ENCODE data around the gene CPNE4.
"Not testable (repeated sequence)": the region's sequence is repeated elsewhere in the genome, so short reads cannot be mapped to it uniquely, and the experiment has no call there.

Gene CPNE4

DNA sequence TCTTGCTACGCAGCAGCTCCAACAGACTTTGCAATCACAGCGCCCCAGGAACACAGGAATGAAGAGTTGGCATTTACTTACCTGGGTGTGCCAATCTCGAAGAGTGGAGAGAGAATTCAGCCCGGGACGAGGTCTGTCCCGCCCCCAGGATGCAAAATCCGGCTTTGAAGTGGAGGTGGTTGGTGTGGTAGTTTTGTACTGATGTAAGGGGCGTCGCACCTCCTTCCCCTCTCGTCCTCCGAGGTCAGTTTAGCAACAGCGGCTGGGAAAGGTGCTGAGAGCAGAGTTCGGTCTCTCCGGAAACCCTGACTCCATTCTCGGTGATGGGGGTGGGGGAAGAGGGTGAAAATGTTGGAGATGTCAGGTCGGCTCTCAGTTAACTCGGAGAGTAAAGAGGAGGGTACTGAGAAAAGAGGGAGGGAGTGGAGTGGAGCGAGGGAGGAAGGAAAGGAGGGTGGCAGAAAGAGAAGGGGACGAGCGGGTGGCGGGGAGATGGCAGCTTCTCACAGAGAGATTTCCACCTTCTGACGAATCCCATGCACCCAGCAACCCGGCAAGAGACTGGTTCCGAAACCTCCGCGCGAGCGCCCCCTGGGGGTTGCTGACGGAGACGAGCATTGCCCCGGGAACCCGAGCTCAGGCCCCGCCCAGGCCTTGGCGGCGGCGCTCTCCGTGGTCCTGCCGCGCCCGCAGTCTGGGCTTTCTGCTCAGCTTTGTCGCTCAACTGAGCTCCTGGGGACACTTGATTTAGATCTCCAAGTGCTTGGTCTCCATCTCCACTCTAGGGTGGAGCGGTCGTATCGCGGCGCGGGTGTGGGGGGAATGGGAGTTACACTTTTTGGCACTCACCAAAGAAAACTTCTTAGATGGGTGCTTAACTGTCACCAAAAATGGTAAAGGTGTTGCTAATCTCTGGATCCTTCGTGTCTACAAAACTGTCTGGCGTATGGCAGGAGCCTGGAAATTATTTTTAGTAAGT, at the start of gene CPNE4:
Gene CPNE4, minus strand, starts transcription at position 529 of the 979 bp plus-strand sequence.
- Histone ChIP-seq H3K9ac (ENCODE audit: low read depth, low read length) (peak within 1 kb of the TSS; percentile 61), H3K4me1 (ENCODE audit: insufficient read depth, low read length) (no peaks in the 10 kb centered on the region), H3K9me3 (ENCODE audit: control insufficient read depth, insufficient read depth, low read length) (no peaks in the 10 kb centered on the region), H3K36me3 (ENCODE audit: insufficient read depth, low read length) (no peaks in the 10 kb centered on the region)

DNA sequence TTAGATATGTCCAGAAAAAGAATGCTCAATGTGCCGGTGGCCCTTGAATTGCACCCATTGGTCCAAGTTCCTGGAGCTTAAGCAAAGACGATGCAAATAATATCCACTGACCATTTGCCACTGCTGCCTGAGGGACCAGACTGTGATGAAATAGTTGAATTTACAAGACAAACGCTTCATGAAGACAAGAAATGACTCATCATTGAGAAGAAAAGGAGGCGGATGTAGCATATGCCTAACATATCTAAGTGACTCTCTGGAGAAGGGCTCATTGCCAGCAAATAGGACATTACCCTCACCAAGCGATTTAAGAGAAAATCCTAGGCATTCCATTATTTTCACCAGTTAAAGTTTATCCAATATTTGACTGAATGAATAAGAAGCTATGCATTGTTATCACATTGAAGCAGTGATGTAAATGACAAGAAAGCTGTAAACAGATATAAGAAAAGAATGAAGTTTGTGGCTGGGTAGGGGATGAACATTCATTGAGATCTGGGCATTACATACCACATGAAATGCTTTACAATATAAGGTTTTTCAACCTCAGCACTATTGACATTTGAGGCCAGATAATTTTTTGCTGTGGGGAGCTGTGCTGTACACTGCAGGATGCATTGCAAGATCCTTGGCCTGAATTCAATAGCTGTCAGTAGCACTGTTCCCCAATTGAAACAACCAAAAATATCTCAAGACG, 48.9 kb upstream of the CPNE4 start:
- Histone ChIP-seq H3K9me3 (ENCODE audit: control insufficient read depth, insufficient read depth, low read length) (no peaks in the 10 kb centered on the region), H3K36me3 (ENCODE audit: insufficient read depth, low read length) (no peaks in the 10 kb centered on the region), H3K4me1 (ENCODE audit: insufficient read depth, low read length) (peaks cover 21% of the 10 kb centered on the region), H3K9ac (ENCODE audit: low read depth, low read length) (no peak overlapping the region)

DNA sequence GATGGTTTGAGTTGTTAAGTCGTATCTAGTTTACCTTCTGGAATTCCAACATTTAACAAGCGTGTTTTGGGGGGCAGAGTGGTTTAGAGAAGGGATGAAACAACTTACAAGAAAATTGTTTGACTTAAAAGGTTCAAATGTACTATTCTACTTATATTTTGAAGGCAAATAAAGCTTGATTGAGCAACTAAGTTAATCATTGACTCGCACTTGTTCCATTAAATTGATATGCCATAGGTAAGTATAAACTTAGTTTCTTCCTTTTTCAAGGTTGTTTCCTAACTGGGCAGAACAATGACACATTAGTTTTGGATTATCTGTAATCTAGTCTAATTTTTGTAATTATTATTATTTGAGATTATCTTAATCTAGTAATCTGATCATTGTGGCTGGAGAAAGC, 48.3 kb upstream of the CPNE4 start:
- Histone ChIP-seq H3K9me3 (ENCODE audit: control insufficient read depth, insufficient read depth, low read length) (no peaks in the 10 kb centered on the region), H3K4me1 (ENCODE audit: insufficient read depth, low read length) (peaks cover 21% of the 10 kb centered on the region), H3K9ac (ENCODE audit: low read depth, low read length) (no peak overlapping the region), H3K36me3 (ENCODE audit: insufficient read depth, low read length) (no peaks in the 10 kb centered on the region)

DNA sequence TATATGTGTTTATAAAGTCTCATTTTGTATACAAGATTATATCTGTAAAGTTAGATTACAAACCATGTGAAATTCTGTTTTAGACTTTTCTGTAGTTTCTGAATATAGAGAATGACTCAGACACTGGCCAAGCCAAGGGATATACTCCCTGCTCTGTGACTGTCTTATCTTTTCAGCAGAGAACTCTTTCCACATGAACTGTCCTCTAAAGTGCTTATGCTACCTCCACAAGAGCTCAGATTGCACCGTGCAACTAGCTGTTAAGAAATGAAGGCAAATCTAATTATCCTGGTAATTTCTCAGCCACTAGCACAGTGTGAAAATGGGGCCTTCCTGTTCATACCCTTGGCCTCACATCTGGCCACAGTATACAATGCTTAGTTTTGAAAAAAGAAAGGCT, 44.3 kb upstream of the CPNE4 start:
- no peaks in the 10 kb centered on the region for H3K9me3 ChIP-seq (ENCODE audit: control insufficient read depth, insufficient read depth, low read length)
- H3K4me1 ChIP-seq (ENCODE audit: insufficient read depth, low read length), result peaks cover 15% of the 10 kb centered on the region
- no peak overlapping the region for H3K9ac ChIP-seq (ENCODE audit: low read depth, low read length)
- H3K36me3 ChIP-seq (ENCODE audit: insufficient read depth, low read length), result no peaks in the 10 kb centered on the region

DNA sequence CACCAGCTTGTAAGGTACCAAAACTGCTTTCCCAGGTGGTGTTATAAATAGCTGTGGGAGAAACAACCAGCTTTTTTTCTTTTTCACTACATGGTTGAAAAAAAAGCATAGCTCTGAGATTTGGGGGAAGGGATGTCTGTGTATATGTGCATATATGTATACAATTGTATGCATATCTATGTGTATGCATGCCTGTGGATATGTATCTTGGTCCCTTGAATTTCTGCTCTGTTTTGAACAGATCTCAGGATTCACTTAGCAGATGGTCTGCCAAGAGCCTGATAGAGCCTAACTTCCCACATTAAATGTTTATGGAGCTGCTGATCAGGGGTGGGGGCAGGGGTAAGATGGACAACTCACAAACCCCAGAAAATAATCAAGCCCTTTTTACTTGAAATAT, 39.0 kb upstream of the CPNE4 start:
- no peaks in the 10 kb centered on the region for H3K4me1 ChIP-seq (ENCODE audit: insufficient read depth, low read length)
- H3K36me3 ChIP-seq (ENCODE audit: insufficient read depth, low read length), result no peaks in the 10 kb centered on the region
- H3K9ac ChIP-seq (ENCODE audit: low read depth, low read length), result no peak overlapping the region
- H3K9me3 ChIP-seq (ENCODE audit: control insufficient read depth, insufficient read depth, low read length), result no peaks in the 10 kb centered on the region

DNA sequence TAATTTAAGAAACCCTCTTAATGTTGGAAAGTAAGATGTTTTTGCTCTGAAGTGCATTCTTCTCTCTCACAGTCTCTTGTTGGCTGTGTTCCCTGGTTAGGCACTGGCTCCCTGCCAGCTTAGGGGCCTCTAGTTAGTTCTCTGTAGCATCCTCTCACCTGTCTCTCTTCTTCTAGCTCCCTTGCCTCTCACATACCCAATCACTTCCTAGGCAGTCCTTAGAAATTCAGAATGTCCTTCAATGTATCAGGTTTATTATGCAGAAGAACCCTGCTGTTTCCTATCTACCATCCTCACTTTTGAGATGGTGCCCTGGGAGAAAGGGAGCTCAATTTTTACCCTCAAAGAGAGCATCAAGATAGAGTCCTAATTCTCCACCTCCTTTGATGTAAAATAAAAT, 36.2 kb upstream of the CPNE4 start:
- Histone ChIP-seq H3K9me3 (ENCODE audit: control insufficient read depth, insufficient read depth, low read length) (no peaks in the 10 kb centered on the region), H3K9ac (ENCODE audit: low read depth, low read length) (no peak overlapping the region), H3K36me3 (ENCODE audit: insufficient read depth, low read length) (no peaks in the 10 kb centered on the region), H3K4me1 (ENCODE audit: insufficient read depth, low read length) (no peaks in the 10 kb centered on the region)

DNA sequence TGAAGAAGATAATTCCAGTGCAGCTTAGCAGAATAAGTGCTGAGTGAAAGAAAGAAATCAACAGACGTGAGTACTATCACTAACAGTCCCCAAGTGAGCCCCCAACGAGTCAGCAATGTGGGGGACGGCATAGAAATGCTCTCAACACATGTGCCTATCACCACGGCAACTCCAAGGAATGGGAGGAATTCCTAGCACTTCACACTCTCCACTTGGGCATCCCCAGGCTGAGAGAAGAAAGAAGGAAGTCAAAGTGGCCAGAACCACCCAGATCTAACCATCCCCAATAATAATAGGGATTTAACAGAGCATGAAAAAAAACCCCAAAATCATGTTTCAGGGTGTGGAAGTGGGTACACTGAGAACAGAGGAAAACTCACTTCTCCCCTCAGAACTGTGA, 29.3 kb upstream of the CPNE4 start:
- no peak overlapping the region for H3K9ac ChIP-seq (ENCODE audit: low read depth, low read length)
- H3K4me1 ChIP-seq (ENCODE audit: insufficient read depth, low read length), result peaks cover 11% of the 10 kb centered on the region; the same call in 1 of the 2 replicates
- no peaks in the 10 kb centered on the region for H3K36me3 ChIP-seq (ENCODE audit: insufficient read depth, low read length)
- H3K9me3 ChIP-seq (ENCODE audit: control insufficient read depth, insufficient read depth, low read length), result no peaks in the 10 kb centered on the region

DNA sequence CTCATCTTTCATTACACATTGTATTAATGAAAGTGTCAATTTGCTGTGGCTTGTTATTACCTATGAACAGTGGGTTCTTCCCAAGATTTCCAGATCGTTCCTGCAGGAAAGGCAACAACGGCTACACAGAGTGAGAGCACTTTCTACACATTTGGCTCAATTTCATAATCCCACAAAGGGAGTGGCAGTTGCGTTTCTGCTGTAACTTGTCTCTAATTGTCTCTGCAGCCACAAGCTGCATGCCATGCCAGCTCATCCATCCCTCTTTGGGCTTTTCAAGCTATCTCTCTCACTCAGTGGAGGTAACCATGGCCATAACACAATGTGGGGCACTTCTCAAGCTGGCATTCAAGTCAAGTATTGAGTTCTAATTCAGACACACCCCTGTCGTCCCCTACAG, 27.7 kb upstream of the CPNE4 start:
- H3K9ac ChIP-seq (ENCODE audit: low read depth, low read length), result no peak overlapping the region
- H3K36me3 ChIP-seq (ENCODE audit: insufficient read depth, low read length), result no peaks in the 10 kb centered on the region
- no peaks in the 10 kb centered on the region for H3K9me3 ChIP-seq (ENCODE audit: control insufficient read depth, insufficient read depth, low read length)
- H3K4me1 ChIP-seq (ENCODE audit: insufficient read depth, low read length), result peaks cover 11% of the 10 kb centered on the region; the same call in 1 of the 2 replicates

DNA sequence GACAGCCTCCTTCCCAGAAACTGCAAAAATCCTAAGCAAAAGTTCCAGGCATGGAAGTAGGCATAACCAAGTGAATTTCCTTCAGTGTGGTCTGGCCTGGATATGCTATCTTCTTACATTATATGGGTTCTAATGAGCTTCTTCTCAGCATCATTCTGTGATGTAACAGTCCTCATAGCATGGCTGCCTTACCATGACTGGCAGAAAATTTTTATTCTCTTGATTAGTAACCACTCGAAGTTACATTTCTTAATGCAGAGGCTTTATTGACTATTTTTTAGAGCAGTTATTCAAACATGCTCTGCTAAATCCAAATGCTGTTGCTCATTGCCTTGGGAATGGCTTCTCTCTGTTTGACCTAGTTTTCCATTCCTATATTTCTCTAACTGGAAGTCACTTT, 21.1 kb upstream of the CPNE4 start:
- Histone ChIP-seq H3K36me3 (ENCODE audit: insufficient read depth, low read length) (no peaks in the 10 kb centered on the region), H3K9me3 (ENCODE audit: control insufficient read depth, insufficient read depth, low read length) (no peaks in the 10 kb centered on the region), H3K9ac (ENCODE audit: low read depth, low read length) (no peak overlapping the region), H3K4me1 (ENCODE audit: insufficient read depth, low read length) (no peaks in the 10 kb centered on the region)

DNA sequence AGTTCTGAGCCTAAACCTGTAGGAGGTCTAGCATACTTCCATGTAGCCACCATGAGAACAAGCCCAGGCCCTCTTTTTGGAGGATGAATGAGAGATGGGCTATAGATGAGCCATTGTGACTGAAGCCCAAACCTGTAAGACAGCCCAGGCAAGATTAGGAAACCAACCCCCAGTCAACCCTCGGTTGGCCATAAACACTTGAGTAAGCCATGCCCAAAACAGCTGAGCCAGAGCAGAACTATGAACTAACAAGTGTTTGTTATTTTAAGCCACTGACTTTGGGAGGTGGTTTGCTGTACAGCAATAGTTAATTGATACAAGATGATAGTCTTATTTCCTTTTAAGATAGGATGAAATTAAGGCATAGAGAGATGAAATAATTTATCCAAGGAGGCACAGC, 12.4 kb upstream of the CPNE4 start:
- peaks cover 6% of the 10 kb centered on the region; the same call in 1 of the 2 replicates for H3K4me1 ChIP-seq (ENCODE audit: insufficient read depth, low read length)
- no peak overlapping the region for H3K9ac ChIP-seq (ENCODE audit: low read depth, low read length)
- no peaks in the 10 kb centered on the region for H3K9me3 ChIP-seq (ENCODE audit: control insufficient read depth, insufficient read depth, low read length)
- H3K36me3 ChIP-seq (ENCODE audit: insufficient read depth, low read length), result no peaks in the 10 kb centered on the region

DNA sequence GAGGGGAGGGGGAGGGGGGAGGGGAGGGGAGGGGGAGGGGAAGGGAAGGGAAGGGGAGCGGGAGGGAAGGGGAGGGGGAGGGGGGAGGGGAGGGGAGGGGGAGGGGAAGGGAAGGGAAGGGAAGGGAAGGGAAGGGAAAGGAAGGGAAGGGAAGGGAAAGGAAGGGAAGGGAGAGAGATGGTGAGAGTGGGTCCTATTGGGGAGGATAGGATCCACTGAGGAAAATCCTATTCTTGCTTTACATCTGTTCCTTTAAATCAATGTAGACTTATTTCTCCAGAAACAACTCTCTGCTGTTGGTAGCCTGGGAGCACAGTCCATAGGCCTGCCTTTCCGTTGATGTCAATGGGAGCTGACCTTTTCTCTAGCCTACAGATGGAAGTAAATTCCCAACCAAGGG, 10.1 kb upstream of the CPNE4 start:
- H3K36me3 ChIP-seq (ENCODE audit: insufficient read depth, low read length); H3K4me1 ChIP-seq (ENCODE audit: insufficient read depth, low read length); H3K9me3 ChIP-seq (ENCODE audit: control insufficient read depth, insufficient read depth, low read length); H3K9ac ChIP-seq (ENCODE audit: low read depth, low read length): not testable (repeated sequence)

DNA sequence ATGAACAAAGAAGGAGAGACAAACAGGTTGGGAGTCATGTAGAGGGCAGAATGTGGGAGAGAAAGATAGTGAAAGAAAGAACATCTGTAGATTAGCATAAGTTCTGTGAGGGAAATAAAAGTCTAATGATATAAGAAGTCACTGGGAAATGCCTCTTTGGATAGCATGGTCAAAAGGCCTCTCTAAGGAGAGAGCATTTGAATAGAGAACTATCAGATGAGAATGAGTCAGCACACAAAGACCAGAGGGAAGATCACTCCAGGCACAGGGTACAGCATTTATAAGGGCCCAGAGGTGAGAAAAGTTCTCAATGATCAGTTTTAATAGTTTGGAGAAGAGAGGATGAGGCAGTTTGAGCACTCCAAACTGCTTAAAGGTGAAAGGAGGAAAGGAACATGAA, 7.9 kb upstream of the CPNE4 start:
- H3K36me3 ChIP-seq (ENCODE audit: insufficient read depth, low read length), result no peaks in the 10 kb centered on the region
- H3K9ac ChIP-seq (ENCODE audit: low read depth, low read length), result no peak overlapping the region
- peaks cover 6% of the 10 kb centered on the region; the same call in 1 of the 2 replicates for H3K4me1 ChIP-seq (ENCODE audit: insufficient read depth, low read length)

DNA sequence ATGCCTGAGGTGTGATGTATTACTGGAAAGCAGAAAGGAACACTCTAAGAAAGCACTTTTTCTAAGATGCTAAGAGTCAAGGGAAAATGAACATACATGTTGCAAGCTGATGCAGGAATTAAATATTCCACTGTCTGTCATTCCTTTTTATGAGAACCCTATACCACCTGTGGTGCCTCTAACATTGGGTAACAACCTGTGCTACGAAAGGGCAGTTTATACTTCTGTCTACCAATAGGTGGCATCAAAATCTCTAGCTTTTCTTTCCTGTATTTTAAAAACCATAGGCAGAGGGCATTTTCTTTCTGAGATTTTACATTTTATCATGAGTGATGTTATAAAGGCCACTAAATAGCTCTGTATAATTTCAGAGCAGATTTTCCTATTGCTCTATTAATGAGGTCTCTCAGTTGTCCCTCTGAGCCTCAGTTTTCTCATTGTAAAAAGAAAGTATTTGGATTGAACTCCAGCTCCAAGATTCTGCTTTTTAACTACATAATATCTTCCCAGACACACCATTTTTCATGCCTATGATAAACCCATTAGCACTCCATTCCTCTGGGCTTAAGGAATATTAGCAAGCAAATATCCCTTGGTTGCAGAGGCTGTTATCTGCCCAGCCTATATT, 3.5 kb upstream of the CPNE4 start:
- no peak overlapping the region for H3K9ac ChIP-seq (ENCODE audit: low read depth, low read length)
- no peaks in the 10 kb centered on the region for H3K9me3 ChIP-seq (ENCODE audit: control insufficient read depth, insufficient read depth, low read length)
- peaks cover 6% of the 10 kb centered on the region; the same call in 1 of the 2 replicates for H3K4me1 ChIP-seq (ENCODE audit: insufficient read depth, low read length)
- H3K36me3 ChIP-seq (ENCODE audit: insufficient read depth, low read length), result no peaks in the 10 kb centered on the region

More for the DNA sequence above, 7.9 kb upstream of the CPNE4 start:
- H3K9me3 ChIP-seq (ENCODE audit: control insufficient read depth, insufficient read depth, low read length), result no peaks in the 10 kb centered on the region

DNA sequence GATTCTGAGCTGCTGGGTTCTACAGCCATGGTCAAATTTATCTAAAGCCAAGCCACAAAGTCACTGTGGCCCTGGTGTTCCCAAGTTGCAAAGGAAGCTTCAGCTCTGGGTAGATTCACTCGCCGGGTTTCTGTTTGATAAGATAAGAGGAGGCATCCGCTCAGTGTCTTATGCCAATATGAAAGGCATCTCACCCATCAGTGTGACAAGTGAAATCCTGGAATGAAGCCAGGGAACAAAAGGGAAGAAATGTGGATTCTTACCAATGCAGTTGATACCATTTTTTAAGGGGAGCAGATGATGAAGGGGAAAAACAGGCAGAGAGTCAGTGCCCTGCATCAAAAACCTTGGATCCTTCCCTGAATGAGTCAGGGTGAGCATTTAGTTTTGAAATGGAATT, 2.8 kb upstream of the CPNE4 start:
- H3K9me3 ChIP-seq (ENCODE audit: control insufficient read depth, insufficient read depth, low read length), result no peaks in the 10 kb centered on the region

More for the DNA sequence above, 2.8 kb upstream of the CPNE4 start:
- H3K36me3 ChIP-seq (ENCODE audit: insufficient read depth, low read length), result no peaks in the 10 kb centered on the region
- H3K4me1 ChIP-seq (ENCODE audit: insufficient read depth, low read length), result peaks cover 3% of the 10 kb centered on the region; the same call in 1 of the 2 replicates
- H3K9ac ChIP-seq (ENCODE audit: low read depth, low read length), result no peak overlapping the region
